Endodermal cell (in vitro differentiated cells): Measurements from ENCODE around the gene TMEM61. TPM values are rescaled to one million over a fixed set of nuclear protein-coding genes. Genes with fewer than 3 reads are reported as not detected.

Source experiments
- DNase-seq: peaks from one replicate; pipeline ENCODE4 v3.0.0-alpha.2; 2017
- H3K27ac ChIP-seq: 2 replicates; pipeline ENCODE4 v1.5.1; 2013; ENCODE audit warnings: mild to moderate bottlenecking, low read depth, low read length, moderate library complexity
- H3K27me3 ChIP-seq: 2 replicates; pipeline ENCODE4 v1.6.1; 2013; ENCODE audit warnings: mild to moderate bottlenecking, low read length, moderate library complexity; ENCODE audit not compliant: insufficient read depth, control insufficient read depth, poor library complexity, severe bottlenecking
- H3K36me3 ChIP-seq: 2 replicates; pipeline ENCODE4 v1.7.0; 2013; ENCODE audit warnings: mild to moderate bottlenecking, low read length, moderate library complexity; ENCODE audit not compliant: control insufficient read depth, insufficient read depth
- H3K4me1 ChIP-seq: one replicate; pipeline ENCODE4 v1.7.0; 2013; ENCODE audit warnings: low read length; ENCODE audit not compliant: control insufficient read depth, insufficient read depth
- H3K4me3 ChIP-seq: 2 replicates; pipeline ENCODE4 v1.5.1; 2013; ENCODE audit warnings: mild to moderate bottlenecking, low read length, moderate library complexity
- H3K9ac ChIP-seq: 2 replicates; pipeline ENCODE4 v1.6.1; 2013; ENCODE audit warnings: mild to moderate bottlenecking, low read length, moderate library complexity; ENCODE audit not compliant: poor library complexity, severe bottlenecking; ENCODE audit errors: extremely low read depth
- H3K9me3 ChIP-seq: 2 replicates; pipeline ENCODE4 v1.6.1; 2013; ENCODE audit warnings: mild to moderate bottlenecking, low read length, moderate library complexity; ENCODE audit not compliant: control insufficient read depth
- H3K27ac Mint-ChIP-seq: 2 replicates; pipeline ENCODE4 v1.8.0; 2020; ENCODE audit warnings: mixed read lengths
- H3K27me3 Mint-ChIP-seq: 2 replicates; pipeline ENCODE4 v1.8.0; 2021; ENCODE audit warnings: mild to moderate bottlenecking, mixed read lengths; ENCODE audit not compliant: insufficient read depth
- H3K36me3 Mint-ChIP-seq: 2 replicates; pipeline ENCODE4 v1.8.0; 2020; ENCODE audit warnings: low read depth, mixed read lengths
- H3K4me1 Mint-ChIP-seq: 2 replicates; pipeline ENCODE4 v1.8.0; 2020; ENCODE audit warnings: mixed read lengths
- H3K4me3 Mint-ChIP-seq: 2 replicates; pipeline ENCODE4 v1.8.0; 2020; ENCODE audit warnings: mild to moderate bottlenecking, moderate library complexity, mixed read lengths
- H3K9me3 Mint-ChIP-seq: 2 replicates; pipeline ENCODE4 v1.8.0; 2020; ENCODE audit warnings: mild to moderate bottlenecking, mixed read lengths
- CTCF ChIP-seq: fragments of 200-600 bp; sonication (generic); conservative IDR thresholded peaks from 2 replicates; pipeline ENCODE4 v1.5.0; 2021; ENCODE audit warnings: antibody characterized with exemption, mild to moderate bottlenecking
- WGBS, 2 experiments: methylation state at CpG; one replicate each; pipeline versions ENCODE4 v1.1.5 to v1.1.7; 2013; ENCODE audit warnings: missing lambda C conversion rate in 2 of 2, mixed read lengths in 1 of 2; ENCODE audit not compliant: insufficient coverage in 1 of 2, insufficient read length in 1 of 2; 5-methylcytosine and 5-hydroxymethylcytosine counted together
- total RNA-seq, 2 donors: library from RNA; stranded (reverse); fragmentation: NEBNext Ultra II Directional in 1 of 2; extraction: Animal tissue kit (Norgen Biotek cat#: 25700) in 1 of 2; gene quantifications; 2 replicates in 1 of 2; 3 replicates in 1 of 2; pipeline ENCODE4 v1.2.1, GENCODE V29; 2021

The TMEM61 gene
- total RNA-seq, 2 donors from 2014 or later: not detected

DNA sequence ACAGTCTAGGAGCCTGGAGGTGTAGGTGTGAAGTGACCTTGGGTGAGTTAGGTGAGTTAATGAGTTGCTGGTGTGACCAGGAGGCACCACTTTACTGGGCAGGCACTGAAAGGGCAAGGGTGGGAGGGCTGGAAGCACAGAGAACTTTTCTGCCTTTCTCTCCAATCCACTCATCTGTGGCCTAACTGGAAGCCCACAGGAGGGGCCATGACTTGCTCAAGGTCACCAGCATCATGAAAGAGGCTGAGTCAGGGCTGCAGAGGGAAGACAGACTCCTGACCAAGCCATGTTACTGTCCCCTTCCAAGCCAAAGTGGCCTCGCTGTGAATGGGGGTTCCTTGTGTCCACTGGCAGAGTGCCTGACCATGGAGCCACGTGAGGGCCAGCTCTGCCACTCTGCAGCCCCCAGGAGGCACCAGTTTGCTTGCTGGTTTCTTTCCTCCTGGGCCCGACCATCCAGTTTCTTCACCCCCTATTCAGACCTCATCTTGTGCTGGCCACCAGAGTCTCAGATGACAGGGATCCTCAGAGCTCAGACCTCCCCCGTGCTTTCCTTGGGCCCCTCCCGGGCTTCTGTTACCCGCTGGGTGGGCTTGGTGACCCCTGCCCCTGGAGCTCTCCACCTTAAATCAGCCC is 14.0 kb downstream of the TMEM61 start:
- Histone ChIP-seq H3K4me1 (no peaks in the 10 kb centered on the region), H3K27ac (no peak overlapping the region), H3K9ac (no peak overlapping the region), H3K27me3 (peaks cover 27% of the 10 kb centered on the region), H3K9me3 (no peaks in the 10 kb centered on the region), H3K36me3 (no peaks in the 10 kb centered on the region), H3K4me3 (no peak overlapping the region)
- no peak overlapping the region for H3K4me3 Mint-ChIP-seq
- H3K36me3 Mint-ChIP-seq: no peaks in the 10 kb centered on the region
- no peak for TF ChIP-seq CTCF
- no peaks in the 10 kb centered on the region for H3K9me3 Mint-ChIP-seq
- no peak overlapping the region for H3K27ac Mint-ChIP-seq
- WGBS, 2 experiments: 57 to 67% methylated on average over 5 to 6 of the region's 6 CpGs
- peaks cover 50% of the 10 kb centered on the region for H3K27me3 Mint-ChIP-seq
- H3K4me1 Mint-ChIP-seq: peaks cover 23% of the 10 kb centered on the region
- peak; percentile 72 for DNase-seq

DNA sequence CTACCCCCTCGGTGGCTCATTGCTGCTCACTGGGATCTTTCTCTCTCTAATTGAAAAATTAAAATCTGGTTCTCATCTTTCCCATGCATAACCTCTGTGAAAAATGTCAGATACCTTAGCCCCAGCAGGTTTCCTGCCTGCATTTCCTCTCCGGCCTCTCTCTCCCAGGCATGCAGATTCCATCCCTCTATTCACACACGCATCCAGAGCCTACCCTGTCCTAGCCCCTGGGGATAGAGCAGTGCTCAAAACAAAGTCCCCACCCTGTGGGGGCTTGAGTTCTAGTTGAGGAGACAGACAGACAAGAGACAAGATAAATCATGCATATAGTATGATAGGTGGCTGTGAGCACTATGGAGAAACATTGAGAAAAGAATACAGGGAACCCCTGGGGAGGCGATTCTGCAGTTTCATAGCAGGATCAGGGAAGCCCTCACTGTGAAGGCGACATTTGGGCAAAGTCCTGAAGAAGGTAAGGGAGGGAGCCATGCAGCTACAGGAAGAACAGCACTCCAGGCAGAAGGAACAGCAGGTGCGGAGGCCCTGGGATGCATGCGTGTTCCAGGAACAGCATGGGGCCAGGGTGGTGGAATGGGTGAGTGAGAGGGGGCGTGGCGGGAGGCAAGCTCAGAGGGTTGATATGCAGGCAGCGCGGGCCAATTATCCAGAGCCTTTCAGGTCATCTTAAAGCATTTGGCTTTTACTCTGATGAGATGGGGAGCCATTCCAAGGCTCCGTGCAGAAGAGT is 14.8 kb downstream of the TMEM61 start:
- Mint-ChIP-seq H3K27me3 (peaks cover 57% of the 10 kb centered on the region), H3K9me3 (no peaks in the 10 kb centered on the region), H3K36me3 (no peaks in the 10 kb centered on the region), H3K27ac (no peak overlapping the region), H3K4me3 (no peak overlapping the region), H3K4me1 (peaks cover 23% of the 10 kb centered on the region)
- H3K4me3 ChIP-seq: no peak overlapping the region
- peak; percentile 81 for DNase-seq
- TF ChIP-seq CTCF: no peak
- peaks cover 27% of the 10 kb centered on the region for H3K27me3 ChIP-seq
- 49 to 62% methylated on average over 7 to 12 of the region's 12 CpGs for WGBS, 2 experiments
- H3K4me1 ChIP-seq: no peaks in the 10 kb centered on the region
- H3K9me3 ChIP-seq: no peaks in the 10 kb centered on the region
- no peak overlapping the region for H3K9ac ChIP-seq
- no peaks in the 10 kb centered on the region for H3K36me3 ChIP-seq
- H3K27ac ChIP-seq: no peak overlapping the region

GRCh38 chr1:54995835-54996234 is 15.4 kb downstream of the TMEM61 start:
- Mint-ChIP-seq H3K4me3 (no peak overlapping the region), H3K9me3 (no peaks in the 10 kb centered on the region), H3K27ac (no peak overlapping the region), H3K4me1 (peaks cover 23% of the 10 kb centered on the region), H3K27me3 (peaks cover 57% of the 10 kb centered on the region), H3K36me3 (no peaks in the 10 kb centered on the region)
- peaks cover 27% of the 10 kb centered on the region for H3K27me3 ChIP-seq
- DNase-seq: no peak
- 90 to 96% methylated on average over 8 to 9 of the region's 9 CpGs for WGBS, 2 experiments
- H3K4me3 ChIP-seq: no peak overlapping the region
- H3K9ac ChIP-seq: no peak overlapping the region
- no peak for TF ChIP-seq CTCF
- no peaks in the 10 kb centered on the region for H3K36me3 ChIP-seq
- H3K27ac ChIP-seq: no peak overlapping the region
- no peaks in the 10 kb centered on the region for H3K4me1 ChIP-seq
- H3K9me3 ChIP-seq: no peaks in the 10 kb centered on the region
